ENCODE measurements around the gene ABTB1.

DNA sequence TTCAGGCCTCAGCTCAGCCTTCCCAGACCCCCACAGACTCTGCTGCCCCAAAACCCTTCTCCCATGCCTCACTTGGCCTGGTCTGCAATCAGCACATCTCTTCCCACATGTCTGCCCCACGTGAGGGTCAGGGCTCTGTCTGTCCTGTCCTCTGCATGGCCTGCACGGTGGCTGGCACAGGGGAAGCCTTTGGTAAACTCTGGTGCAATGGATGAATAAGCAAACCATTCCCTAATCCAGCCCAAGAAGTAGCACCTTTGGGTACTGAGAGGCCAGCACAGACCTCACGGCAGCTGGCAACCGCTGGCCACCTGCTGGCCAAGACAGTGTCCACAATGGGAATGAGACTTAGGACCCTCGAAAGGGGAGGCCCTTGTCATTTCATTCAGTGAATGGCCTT, 27.7 kb downstream of the ABTB1 start:
- no peak for TF ChIP-seq FOXP1 (CRISPR knock-in tag; IDR thresholded peaks at IDR 0.05; ENCODE audit: borderline replicate concordance)
- TF ChIP-seq, protein P1, sequence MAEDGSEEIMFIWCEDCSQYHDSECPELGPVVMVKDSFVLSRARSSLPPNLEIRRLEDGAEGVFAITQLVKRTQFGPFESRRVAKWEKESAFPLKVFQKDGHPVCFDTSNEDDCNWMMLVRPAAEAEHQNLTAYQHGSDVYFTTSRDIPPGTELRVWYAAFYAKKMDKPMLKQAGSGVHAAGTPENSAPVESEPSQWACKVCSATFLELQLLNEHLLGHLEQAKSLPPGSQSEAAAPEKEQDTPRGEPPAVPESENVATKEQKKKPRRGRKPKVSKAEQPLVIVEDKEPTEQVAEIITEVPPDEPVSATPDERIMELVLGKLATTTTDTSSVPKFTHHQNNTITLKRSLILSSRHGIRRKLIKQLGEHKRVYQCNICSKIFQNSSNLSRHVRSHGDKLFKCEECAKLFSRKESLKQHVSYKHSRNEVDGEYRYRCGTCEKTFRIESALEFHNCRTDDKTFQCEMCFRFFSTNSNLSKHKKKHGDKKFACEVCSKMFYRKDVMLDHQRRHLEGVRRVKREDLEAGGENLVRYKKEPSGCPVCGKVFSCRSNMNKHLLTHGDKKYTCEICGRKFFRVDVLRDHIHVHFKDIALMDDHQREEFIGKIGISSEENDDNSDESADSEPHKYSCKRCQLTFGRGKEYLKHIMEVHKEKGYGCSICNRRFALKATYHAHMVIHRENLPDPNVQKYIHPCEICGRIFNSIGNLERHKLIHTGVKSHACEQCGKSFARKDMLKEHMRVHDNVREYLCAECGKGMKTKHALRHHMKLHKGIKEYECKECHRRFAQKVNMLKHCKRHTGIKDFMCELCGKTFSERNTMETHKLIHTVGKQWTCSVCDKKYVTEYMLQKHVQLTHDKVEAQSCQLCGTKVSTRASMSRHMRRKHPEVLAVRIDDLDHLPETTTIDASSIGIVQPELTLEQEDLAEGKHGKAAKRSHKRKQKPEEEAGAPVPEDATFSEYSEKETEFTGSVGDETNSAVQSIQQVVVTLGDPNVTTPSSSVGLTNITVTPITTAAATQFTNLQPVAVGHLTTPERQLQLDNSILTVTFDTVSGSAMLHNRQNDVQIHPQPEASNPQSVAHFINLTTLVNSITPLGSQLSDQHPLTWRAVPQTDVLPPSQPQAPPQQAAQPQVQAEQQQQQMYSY (CRISPR knock-in tag; IDR thresholded peaks at IDR 0.05): no peak
- TF ChIP-seq SMAD3 (CRISPR knock-in tag; IDR thresholded peaks at IDR 0.05; ENCODE audit: borderline replicate concordance): no peak
- TF ChIP-seq, protein P2, sequence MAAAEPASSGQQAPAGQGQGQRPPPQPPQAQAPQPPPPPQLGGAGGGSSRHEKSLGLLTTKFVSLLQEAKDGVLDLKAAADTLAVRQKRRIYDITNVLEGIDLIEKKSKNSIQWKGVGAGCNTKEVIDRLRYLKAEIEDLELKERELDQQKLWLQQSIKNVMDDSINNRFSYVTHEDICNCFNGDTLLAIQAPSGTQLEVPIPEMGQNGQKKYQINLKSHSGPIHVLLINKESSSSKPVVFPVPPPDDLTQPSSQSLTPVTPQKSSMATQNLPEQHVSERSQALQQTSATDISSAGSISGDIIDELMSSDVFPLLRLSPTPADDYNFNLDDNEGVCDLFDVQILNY (CRISPR knock-in tag; IDR thresholded peaks at IDR 0.05): no peak
- TF ChIP-seq, protein P3, sequence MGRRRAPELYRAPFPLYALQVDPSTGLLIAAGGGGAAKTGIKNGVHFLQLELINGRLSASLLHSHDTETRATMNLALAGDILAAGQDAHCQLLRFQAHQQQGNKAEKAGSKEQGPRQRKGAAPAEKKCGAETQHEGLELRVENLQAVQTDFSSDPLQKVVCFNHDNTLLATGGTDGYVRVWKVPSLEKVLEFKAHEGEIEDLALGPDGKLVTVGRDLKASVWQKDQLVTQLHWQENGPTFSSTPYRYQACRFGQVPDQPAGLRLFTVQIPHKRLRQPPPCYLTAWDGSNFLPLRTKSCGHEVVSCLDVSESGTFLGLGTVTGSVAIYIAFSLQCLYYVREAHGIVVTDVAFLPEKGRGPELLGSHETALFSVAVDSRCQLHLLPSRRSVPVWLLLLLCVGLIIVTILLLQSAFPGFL (CRISPR knock-in tag; IDR thresholded peaks at IDR 0.05; ENCODE audit: borderline replicate concordance): no peak
- TF ChIP-seq NFATC4 (CRISPR knock-in tag; IDR thresholded peaks at IDR 0.05): no peak
- TF ChIP-seq, protein P4, sequence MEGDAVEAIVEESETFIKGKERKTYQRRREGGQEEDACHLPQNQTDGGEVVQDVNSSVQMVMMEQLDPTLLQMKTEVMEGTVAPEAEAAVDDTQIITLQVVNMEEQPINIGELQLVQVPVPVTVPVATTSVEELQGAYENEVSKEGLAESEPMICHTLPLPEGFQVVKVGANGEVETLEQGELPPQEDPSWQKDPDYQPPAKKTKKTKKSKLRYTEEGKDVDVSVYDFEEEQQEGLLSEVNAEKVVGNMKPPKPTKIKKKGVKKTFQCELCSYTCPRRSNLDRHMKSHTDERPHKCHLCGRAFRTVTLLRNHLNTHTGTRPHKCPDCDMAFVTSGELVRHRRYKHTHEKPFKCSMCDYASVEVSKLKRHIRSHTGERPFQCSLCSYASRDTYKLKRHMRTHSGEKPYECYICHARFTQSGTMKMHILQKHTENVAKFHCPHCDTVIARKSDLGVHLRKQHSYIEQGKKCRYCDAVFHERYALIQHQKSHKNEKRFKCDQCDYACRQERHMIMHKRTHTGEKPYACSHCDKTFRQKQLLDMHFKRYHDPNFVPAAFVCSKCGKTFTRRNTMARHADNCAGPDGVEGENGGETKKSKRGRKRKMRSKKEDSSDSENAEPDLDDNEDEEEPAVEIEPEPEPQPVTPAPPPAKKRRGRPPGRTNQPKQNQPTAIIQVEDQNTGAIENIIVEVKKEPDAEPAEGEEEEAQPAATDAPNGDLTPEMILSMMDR (IDR thresholded peaks at IDR 0.05): no peak
- TF ChIP-seq, protein P5, sequence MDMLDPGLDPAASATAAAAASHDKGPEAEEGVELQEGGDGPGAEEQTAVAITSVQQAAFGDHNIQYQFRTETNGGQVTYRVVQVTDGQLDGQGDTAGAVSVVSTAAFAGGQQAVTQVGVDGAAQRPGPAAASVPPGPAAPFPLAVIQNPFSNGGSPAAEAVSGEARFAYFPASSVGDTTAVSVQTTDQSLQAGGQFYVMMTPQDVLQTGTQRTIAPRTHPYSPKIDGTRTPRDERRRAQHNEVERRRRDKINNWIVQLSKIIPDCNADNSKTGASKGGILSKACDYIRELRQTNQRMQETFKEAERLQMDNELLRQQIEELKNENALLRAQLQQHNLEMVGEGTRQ (CRISPR knock-in tag; IDR thresholded peaks at IDR 0.05): no peak
- TF ChIP-seq, protein P6, sequence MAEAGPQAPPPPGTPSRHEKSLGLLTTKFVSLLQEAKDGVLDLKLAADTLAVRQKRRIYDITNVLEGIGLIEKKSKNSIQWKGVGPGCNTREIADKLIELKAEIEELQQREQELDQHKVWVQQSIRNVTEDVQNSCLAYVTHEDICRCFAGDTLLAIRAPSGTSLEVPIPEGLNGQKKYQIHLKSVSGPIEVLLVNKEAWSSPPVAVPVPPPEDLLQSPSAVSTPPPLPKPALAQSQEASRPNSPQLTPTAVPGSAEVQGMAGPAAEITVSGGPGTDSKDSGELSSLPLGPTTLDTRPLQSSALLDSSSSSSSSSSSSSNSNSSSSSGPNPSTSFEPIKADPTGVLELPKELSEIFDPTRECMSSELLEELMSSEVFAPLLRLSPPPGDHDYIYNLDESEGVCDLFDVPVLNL (CRISPR knock-in tag; IDR thresholded peaks at IDR 0.05; ENCODE audit: borderline replicate concordance, low read depth): no peak
- TF ChIP-seq, protein P7, sequence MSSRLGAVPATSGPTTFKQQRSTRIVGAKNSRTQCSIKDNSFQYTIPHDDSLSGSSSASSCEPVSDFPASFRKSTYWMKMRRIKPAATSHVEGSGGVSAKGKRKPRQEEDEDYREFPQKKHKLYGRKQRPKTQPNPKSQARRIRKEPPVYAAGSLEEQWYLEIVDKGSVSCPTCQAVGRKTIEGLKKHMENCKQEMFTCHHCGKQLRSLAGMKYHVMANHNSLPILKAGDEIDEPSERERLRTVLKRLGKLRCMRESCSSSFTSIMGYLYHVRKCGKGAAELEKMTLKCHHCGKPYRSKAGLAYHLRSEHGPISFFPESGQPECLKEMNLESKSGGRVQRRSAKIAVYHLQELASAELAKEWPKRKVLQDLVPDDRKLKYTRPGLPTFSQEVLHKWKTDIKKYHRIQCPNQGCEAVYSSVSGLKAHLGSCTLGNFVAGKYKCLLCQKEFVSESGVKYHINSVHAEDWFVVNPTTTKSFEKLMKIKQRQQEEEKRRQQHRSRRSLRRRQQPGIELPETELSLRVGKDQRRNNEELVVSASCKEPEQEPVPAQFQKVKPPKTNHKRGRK (CRISPR knock-in tag; IDR thresholded peaks at IDR 0.05; ENCODE audit: borderline replicate concordance): no peak
- no peak for TF ChIP-seq ZNF396 (CRISPR knock-in tag; IDR thresholded peaks at IDR 0.05; ENCODE audit: borderline replicate concordance)
- no peak for TF ChIP-seq ZBTB21 (CRISPR knock-in tag; IDR thresholded peaks at IDR 0.05; ENCODE audit: borderline replicate concordance)
- TF ChIP-seq CREM (CRISPR knock-in tag; IDR thresholded peaks at IDR 0.05): no peak
- TF ChIP-seq CREB1 (CRISPR knock-in tag; IDR thresholded peaks at IDR 0.05): no peak
